GM21526 (cell line): ENCODE data around the gene MOGAT2.
"Not testable (repeated sequence)": the region's sequence is repeated elsewhere in the genome, so short reads cannot be mapped to it uniquely, and the experiment has no call there.

Experiments used
- ATAC-seq: cut with Tn5 transposase; IDR thresholded peaks from one replicate; pipeline ENCODE4 v1.9.1; 2021; ENCODE audit warnings: moderate library complexity; ENCODE audit not compliant: unreplicated experiment, low FRiP score

The MOGAT2 gene

DNA sequence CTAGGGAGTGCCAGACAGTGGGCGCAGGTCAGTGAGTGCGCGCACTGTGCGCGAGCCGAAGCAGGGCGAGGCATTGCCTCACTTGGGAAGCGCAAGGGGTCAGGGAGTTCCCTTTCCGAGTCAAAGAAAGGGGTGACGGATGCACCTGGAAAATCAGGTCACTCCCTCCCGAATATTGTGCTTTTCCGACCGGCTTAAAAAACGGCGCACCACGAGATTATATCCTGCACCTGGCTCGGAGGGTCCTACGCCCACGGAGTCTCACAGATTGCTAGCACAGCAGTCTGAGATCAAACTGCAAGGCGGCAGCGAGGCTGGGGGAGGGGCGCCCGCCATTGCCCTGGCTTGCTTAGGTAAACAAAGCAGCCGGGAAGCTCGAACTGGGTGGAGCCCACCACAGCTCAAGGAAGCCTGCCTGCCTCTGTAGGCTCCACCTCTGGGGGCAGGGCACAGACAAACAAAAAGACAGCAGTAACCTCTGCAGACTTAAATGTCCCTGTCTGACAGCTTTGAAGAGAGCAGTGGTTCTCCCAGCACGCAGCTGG is 31.2 kb downstream of the MOGAT2 start:
- ATAC-seq = not testable (repeated sequence)

DNA sequence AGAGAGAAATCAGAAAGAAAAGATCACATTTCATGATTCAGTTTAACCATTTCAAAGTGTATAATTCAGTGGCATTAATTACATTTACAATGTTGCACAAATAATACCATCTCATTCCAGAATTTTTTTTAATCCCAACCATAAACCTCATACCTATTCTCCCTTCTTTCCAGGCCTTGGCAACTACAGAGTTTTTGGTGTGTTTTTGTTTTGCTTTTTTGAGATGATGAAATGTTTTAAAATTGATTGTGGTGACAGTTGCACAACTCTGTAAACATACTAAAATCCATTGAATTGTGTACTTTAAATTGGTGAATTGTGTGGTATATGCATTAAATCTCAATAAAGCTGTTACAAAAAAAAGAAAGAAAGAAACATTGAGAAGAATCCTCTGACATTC is 37.3 kb downstream of the MOGAT2 start:
- ATAC-seq = not testable (repeated sequence)

DNA sequence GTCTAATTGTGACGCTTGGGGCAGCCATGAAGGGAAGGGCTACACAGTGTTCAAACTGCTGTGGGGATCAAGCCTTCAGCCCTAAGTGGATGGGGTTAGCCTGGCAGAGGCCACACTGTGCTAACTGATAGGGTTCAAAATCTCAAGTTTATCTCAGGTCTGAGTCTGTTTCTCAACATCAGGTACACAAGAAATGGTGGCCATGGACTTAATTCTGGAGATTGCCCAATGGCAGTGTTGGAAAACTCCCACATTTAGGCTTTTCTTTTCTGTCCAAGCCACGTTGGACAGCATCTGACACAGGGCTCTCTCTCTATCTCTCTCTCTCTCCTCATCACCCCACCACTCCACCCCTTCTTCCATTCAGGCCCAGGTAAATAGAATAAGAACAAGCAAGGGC is 40.0 kb downstream of the MOGAT2 start:
- ATAC-seq = no peak

DNA sequence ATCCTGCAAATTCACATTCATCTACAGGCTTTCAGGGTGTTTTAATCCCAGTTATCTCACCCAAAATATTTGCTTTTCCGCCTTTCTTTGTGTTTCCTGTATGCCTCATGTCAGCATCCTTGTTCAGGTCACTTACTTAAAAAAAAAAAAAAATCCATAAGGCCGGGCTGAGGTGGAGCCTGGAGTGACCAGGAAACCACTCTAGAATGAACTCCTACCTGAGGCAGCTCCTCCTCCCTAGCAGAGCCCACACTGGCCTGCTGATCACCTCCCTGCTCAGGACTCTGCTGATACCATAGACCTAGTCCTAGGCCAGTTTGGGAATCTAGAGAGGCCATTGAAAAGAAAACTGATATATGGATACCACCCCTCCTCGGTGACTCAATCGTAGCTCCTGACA is 42.2 kb downstream of the MOGAT2 start:
- ATAC-seq = no peak

DNA sequence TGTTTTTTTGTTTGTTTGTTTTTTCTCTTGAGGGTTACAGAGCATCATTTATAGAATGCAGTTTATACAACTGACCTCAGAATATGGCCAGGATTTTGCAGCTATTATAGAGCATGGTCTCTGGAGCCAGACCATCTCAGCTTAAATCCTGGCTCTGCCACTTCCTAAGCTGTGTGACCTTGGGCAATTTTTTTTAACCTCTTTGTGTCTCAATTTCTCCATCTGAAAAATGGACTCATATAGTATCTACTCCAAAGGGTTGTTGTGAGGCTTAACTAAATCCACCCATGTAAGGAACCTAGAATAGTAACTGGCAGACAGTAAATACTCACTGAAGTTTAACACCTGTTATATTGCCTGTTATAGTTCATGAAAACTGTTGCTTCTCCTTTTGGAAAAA is 42.6 kb downstream of the MOGAT2 start:
- no peak for ATAC-seq

DNA sequence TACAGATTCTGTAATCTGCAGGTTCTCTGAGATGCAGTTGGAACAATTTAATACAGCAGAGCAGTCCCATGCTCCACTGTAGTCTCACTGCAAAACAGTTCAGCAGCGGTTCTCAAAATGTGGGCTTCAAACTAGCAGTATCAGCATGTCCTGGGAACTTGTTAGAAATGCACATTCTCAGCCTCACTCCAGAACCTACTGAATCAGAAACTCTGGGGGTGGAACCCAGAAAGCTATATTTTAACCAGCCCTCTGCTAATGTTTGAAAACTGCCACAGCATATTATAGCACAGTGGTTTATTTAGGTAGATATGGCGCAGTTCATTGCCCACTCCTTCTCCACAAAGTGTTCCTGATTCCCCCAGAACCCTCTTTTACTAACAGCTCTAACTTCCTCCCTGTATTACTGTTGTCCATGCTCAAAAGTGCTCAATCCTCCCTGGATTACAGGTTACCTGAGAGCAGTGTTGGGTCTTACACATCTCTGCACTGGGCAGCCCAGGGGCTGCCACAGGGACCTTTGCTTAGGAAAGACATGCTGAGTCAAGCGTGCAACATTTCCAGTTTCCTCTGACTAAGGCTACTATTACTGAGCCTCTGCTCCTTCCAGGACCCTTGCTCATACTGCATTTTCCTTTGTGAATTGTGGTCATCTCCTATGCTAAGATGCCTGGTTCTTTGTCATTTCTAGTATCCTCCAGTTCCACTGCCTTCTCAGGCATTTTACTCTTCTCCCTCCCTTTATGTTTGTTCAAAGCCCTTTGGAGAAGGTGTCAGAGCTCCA is 43.3 kb downstream of the MOGAT2 start:
- ATAC-seq = no peak

DNA sequence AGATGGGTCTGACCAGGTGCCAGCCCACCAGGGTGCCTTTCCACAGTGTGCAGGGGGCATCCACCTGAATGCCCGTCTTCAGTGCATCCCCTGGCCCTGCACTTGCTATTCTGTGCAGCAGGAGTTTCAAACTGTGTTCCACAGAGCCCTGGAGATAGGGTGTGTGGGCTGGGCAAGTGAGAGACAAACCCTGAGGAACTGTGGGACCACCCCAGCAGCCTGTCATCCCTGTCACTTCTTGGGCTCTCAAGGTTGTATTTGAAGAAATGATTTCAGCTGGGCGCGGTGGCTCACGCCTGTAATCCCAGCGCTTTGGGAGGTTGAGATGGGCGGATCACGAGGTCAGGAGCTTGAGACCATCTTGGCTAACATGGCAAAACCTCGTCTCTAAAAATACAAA is 44.5 kb downstream of the MOGAT2 start:
- no peak for ATAC-seq

DNA sequence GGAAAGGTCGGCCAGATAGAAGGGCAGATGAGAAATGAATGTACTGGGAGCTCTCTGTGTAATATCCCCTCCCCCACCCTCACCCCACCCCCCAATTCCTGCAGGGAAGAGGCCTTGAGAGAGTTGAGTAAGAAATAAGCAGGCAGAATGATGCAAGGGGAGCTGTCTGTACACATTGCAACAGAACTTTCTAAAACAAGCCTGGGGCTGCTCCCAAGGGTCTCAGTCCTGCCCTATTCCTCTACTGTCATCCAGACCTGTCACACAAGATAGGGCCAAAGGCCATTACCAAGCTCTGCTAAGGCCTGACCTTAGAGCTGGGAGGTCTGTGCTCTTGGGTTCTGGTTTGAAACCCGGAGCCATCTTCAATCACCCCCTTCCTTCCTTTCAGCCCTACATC is 45.2 kb downstream of the MOGAT2 start:
- no peak for ATAC-seq

DNA sequence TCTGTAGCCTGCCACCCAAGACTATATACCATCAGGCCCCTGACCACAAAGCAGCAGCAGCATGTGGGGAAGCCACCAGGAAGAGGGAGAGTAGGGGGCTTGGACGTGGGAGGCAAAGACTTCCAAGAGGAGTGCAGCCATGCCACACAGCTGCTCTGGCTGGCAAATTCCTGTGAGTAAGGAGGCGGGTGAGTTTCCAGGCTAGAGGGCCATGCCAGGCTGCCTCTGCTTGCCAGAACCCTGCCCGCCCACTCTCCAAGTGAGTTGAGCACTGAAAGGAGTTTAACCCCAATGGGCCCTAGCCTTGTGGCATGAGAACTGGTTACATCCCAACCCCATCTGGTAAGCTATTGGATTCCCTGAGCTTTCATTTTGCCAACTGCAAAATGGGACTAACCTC is 46.2 kb downstream of the MOGAT2 start:
- ATAC-seq = no peak

DNA sequence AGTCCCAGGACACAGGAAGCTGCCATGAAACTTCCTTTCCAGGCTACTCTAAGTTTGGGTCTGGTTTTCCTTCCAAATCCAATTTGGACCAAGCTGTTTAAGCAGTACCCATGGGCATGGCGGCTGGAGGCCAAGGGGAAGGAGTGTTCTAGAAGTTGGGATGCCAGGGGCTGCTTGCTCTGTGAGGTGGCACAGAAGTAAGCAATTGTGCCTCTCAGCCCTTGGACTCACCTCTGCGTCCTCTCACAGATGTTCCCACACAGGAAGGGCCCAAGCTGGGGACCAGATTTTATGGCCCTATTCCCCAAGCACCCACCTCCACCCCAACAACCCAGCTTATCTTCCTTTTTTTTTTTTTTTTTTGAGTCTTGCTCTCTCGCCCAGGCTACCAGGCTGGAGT is 47.5 kb downstream of the MOGAT2 start:
- ATAC-seq = no peak

DNA sequence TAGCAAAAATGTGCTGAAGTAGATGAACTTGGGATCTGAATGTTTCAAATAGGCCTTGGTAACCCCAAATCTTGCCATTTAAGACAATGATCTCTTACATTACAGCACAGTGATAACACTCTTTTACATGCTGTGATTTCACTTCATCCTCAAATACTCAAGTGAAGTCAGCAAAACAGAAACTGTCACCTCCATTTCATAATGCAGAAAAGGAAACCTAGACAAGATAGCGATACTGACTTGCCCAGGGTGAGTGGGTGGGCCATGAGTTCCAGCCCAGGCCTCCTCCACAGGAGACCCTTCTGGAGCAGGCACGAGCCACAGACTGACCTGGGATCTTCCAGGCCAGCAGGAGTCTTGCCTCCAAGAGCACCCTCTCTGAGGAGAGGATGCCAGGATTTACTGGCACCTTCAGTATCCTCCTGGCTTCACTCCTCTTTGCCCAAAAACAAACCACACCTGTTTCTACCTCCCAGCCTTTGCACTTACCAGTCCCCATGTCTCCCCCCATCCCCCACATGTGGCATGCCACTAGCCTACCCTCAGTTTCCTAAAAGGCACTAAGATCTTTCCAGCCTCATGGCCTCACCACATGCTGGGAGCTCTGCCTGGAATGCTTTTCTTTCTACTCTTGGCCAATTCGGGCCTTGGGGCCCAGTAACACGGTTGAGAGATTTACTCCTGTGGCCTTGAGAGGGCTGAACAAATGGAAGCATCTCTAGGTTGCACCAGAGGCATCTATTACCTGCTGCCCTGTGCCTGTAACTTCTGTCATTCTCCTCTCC is 49.0 kb downstream of the MOGAT2 start:
- no peak for ATAC-seq

DNA sequence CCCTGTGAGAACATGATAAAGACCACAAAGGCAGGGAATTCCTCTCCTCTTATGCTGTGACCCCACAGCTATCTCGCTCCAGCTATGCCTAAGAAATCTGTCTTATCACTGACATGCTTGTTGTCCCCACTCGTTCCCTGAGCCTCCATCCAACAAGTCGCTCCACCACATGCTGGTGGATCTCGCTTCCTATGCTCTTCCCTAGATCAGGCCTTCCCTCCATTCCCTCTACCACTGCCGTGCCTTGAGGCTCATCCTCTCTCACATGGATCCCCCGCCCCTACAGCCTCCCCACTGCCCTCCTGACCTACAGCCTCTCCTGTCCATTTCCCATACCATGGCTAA is 49.6 kb downstream of the MOGAT2 start:
- no peak for ATAC-seq

DNA sequence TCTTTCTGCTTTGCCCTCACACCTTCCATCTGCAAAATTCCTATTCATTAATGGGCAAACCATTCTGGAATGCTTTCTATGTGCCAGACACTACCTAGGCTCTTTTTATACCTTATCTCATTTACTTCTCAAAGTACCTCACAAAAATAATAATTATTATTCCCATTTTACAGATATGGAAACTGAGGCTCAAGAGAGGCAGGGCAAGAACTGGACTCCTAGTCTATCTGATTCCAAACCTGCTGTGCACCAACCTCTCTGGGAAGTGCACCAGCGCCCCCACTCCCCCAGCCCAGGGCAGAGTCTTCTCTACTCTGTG is 50.1 kb downstream of the MOGAT2 start:
- ATAC-seq = no peak

DNA sequence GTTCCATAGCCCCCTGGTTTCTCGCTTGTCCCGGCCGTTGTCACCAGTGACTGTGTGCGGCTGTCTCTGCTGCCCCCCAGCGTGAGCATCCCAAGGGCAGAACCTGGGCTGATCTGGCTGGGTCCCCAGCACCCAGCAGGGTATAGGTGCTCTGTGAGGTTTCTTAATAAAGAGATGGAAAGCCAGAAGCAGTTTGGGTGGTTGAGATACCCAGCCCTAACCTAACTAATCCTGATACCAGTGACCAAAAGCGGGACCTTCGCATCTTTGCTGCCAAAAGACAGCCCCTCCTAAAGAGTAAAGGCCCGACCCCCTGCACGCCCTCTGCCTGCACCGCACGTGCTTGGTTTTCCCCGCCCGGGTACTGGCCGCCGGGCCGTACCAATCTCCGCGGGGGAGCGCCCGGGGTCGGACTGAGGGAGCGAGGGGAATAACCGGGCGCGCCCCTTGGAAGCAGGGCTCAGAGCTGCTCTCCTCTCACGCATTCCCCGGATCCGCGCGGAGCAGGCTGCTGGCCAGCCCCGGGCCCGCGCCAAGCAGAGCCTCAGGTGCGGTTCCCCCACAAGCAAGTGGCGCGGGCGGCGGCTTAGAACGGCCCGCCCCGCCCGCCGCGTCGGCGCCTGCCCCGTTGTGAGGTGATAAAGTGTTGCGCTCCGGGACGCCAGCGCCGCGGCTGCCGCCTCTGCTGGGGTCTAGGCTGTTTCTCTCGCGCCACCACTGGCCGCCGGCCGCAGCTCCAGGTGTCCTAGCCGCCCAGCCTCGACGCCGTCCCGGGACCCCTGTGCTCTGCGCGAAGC is 50.7 kb downstream of the MOGAT2 start, which contains the start of gene DGAT2:
TSS of gene DGAT2 (plus strand) at position 667 of the 797 bp plus-strand sequence. CDS start 214 bp downstream, outside the sequence.
- ATAC-seq = peak; percentile 59

DNA sequence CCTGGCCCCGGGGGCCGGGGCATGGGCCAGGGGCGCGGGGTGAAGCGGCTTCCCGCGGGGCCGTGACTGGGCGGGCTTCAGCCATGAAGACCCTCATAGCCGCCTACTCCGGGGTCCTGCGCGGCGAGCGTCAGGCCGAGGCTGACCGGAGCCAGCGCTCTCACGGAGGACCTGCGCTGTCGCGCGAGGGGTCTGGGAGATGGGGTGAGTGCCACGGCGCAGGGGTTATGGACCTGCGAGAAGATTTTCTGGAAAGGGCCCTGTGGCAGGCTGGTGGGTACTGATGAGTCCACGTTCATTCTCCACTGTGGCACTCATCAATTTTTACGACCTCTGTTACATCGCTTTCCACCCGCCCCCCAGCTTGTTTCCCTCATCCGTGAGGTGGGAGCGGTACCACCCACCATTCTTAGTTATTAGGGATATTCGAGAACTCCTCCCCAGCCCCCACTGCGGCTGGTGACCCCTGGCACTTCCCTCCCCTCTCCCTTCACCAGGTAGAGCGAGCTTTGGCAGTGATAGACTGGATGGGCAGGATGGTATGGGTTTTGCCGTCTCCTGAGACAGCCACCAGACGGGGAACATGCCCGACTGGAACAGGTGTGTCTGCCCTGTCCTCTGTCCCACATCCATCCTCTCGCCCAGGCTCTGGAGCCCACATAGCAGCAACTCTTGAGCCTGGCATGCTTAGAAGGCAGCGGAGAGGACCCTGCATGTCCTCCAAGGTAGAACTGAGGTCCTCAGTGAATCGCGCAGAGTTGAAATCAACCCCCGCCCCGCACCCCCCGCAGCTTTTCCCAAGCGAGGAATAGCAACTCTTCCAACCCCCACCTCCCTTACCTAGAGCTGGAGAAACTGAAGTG is 51.5 kb downstream of the MOGAT2 start:
- ATAC-seq = no peak

DNA sequence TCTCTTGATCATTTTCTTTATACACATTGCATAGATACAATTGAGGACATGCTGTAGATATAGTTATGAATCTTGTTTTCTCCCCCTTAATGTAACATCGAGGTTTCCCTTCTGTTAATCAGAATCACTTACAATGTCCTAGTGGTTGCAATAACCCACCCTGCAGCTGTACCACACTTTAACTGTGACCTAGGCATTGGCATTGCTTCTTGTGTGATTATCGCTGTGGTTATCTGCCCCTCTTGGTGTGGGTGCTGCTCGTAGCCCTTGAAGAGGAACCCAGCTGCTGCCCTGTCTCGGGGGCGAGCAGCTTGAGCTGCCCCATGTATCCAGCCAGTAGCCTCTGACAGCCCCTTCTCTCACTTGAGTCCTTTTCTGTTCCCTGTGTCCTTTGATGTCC is 52.5 kb downstream of the MOGAT2 start:
- ATAC-seq = no peak

DNA sequence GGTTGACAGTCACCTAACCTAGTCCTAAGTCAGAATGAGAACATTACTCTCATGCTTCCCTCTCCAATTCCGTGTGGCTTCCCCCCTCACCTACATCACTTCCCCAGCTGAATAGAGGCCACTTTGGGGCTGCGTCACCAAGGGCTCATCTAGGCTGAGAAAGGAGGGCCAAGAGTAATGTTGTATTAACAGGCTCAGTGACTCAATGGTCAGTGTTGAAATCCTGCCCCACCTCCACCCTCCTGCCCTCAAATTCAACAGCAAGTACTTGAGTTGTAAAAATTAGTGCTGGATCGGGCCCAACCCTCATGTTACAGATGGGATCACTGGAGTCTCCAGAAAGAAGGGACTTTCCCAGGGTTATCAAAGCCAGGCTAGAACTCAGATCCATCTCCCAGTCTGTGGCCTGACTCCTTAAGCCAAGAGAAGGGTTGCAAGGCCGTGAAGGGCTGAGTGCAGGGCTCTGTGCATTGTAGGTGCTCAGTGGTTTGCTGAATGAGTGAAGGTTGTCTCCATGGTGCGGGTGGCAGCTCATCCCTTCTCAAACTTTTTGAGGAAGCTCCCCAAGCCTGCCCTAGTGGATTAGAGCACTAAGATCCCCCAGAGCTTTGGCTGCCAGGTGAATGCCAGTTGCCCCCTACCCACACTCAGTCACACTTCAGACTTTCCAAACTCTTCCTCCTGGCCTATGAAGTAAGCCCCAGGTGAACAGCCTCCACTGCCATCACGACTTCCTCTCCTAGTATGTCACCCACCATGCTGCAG is 54.2 kb downstream of the MOGAT2 start:
- no peak for ATAC-seq

DNA sequence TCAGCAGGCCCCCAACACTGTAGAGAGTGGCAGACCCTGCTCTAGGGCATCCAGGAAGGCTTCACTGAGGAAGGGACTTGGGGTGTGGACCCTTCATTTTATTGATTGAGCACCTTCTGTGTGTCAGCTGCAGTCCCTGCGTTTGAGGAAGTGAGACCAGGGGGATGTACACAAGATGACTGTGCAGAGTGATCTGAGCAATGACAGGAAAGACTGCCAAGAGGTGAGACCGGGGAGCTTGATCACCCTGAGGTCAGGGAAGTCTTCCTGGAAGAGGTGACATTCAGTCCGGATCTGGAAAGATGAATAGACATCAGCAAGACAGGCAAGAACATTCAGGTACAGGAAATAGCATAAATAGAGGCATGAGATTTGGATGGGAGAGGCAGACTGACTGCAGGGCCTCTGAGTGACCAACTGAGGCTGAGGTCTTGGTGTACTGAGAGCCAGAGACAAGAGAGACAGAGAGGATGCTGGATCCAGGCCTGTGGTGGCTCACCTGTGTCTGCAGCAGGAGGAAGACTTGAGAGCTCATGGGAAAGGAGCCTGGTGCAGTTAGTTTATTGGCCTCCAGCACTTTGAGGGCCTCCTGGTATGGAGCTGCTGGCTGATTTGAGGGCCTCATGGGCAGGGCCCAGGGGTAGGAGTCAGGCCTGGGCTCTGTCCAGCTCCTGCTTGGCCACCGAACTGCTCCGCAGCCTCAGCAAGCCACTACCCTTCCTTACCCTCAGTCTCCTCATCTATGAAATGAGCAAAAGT is 56.1 kb downstream of the MOGAT2 start:
- peak; percentile 71 for ATAC-seq

DNA sequence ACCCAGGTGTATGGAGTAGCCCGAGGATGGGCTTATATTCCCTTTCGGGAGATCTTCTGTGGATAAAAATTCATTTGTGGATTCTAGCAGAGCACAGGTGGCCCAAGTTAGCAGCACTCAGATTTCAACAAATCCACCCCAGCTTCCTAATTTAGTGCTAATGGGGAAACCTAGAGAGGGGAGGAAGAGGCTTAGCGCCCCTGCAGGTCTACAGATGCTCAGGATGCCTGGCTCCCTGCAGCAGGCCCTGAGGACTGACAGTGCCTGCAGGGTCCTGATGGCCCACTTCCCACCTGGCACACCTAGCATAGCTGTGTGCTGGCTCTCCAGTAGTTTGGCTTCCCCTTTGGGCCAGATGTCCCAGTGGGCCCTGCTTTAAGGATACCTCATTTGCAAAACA is 57.4 kb downstream of the MOGAT2 start:
- ATAC-seq = no peak
